Endothelial cell of umbilical vein (primary cell): ENCODE measurements around the gene IFNG. TPM values are rescaled to one million over a fixed set of nuclear protein-coding genes. Genes with fewer than 3 reads are reported as not detected.

Experiments
- BruUV-seq: library from RNA; stranded (reverse); fragments of 400-500 nt; replicated peaks from 2 replicates; lab custom pipeline; 2021; lab: Mats Ljungman, UMichigan
- CTCF ChIA-PET: fragments of 300-600, 350-600 bp; sonication (Branson Sonifier 250); formaldehyde crosslinking; loops from one replicate; lab custom pipeline; 2021; ENCODE audit warnings: antibody characterized with exemption, inconsistent platforms; lab: Charles Lee
- POLR2A ChIA-PET: fragments of 300-600, 350-600 bp; sonication (Branson Sonifier 250); formaldehyde crosslinking; loops from one replicate; lab custom pipeline; 2021; ENCODE audit warnings: antibody characterized with exemption, inconsistent platforms; lab: Charles Lee
- DNase-seq: peaks from one replicate; pipeline ENCODE4 v3.0.0-alpha.2; 2011; ENCODE audit warnings: low read depth, low spot score
- FAIRE-seq: peaks from 2 replicates; lab custom pipeline; 2011; peaks lifted over from hg19 to GRCh38; lab: Jason Lieb, UNC
- H2AFZ ChIP-seq: 2 replicates; pipeline ENCODE4 v1.6.0; 2012; ENCODE audit warnings: low read depth, low read length, control low read depth, inconsistent platforms
- H3K27ac ChIP-seq: 2 replicates; pipeline ENCODE4 v1.5.1; 2011; ENCODE audit warnings: low read depth, mild to moderate bottlenecking, control low read depth, low read length, moderate library complexity; ENCODE audit not compliant: insufficient read depth
- H3K27me3 ChIP-seq, 2 experiments: 2 replicates each; pipeline versions ENCODE4 v1.6.0 to v1.6.1; 2011; ENCODE audit warnings: low read length in 2 of 2, mixed read lengths in 1 of 2; ENCODE audit not compliant: control insufficient read depth in 2 of 2, insufficient read depth in 2 of 2
- H3K36me3 ChIP-seq, 2 experiments: 2 replicates in 1 of 2; 3 replicates in 1 of 2; pipeline ENCODE4 v1.5.1; 2011; ENCODE audit warnings: low read length in 2 of 2, mild to moderate bottlenecking in 1 of 2, moderate library complexity in 1 of 2; ENCODE audit not compliant: control insufficient read depth in 2 of 2, insufficient read depth in 2 of 2; ENCODE audit errors: extremely low read depth in 1 of 2
- H3K4me1 ChIP-seq: 3 replicates; pipeline ENCODE4 v1.5.1; 2011; ENCODE audit warnings: mild to moderate bottlenecking, low read length; ENCODE audit not compliant: control insufficient read depth, insufficient read depth; ENCODE audit errors: extremely low read depth
- H3K4me2 ChIP-seq: 2 replicates; pipeline ENCODE4 v1.6.1; 2011; ENCODE audit warnings: low read length, control low read depth, mixed read lengths; ENCODE audit not compliant: insufficient read depth
- H3K4me3 ChIP-seq, 3 experiments: fragments of 200-600 bp in 1 of 3; sonication (generic), shearing (Covaris generic) in 1 of 3; replicated peaks in 1 of 3; 2 replicates each; pipeline ENCODE4 v1.5.1; 2011 to 2016; ENCODE audit warnings: control low read depth in 3 of 3, low read length in 3 of 3, mild to moderate bottlenecking in 2 of 3, inconsistent platforms in 1 of 3, low read depth in 1 of 3, moderate library complexity in 1 of 3; ENCODE audit not compliant: insufficient read depth in 1 of 3
- H3K79me2 ChIP-seq: 2 replicates; pipeline ENCODE4 v1.6.0; 2012; ENCODE audit warnings: low read length, inconsistent platforms; ENCODE audit not compliant: control insufficient read depth, insufficient read depth
- H3K9ac ChIP-seq: replicated peaks from 2 replicates; pipeline ENCODE3; 2011; ENCODE audit warnings: low read length, control low read depth; ENCODE audit not compliant: insufficient read depth; ENCODE audit errors: extremely low read depth
- H3K9me1 ChIP-seq: replicated peaks from 3 replicates; pipeline ENCODE4 v1.6.0; 2011; ENCODE audit warnings: mild to moderate bottlenecking, low read length; ENCODE audit not compliant: control insufficient read depth, insufficient read depth; ENCODE audit errors: extremely low read depth
- H3K9me3 ChIP-seq: replicated peaks from 2 replicates; pipeline ENCODE4 v1.5.1; 2012; ENCODE audit warnings: low read length, inconsistent platforms; ENCODE audit not compliant: control insufficient read depth, insufficient read depth
- H4K20me1 ChIP-seq: replicated peaks from 2 replicates; pipeline ENCODE3; 2011; ENCODE audit warnings: mild to moderate bottlenecking, low read length; ENCODE audit not compliant: control insufficient read depth, insufficient read depth; ENCODE audit errors: extremely low read depth
- CTCF ChIP-seq, 2 donors: IDR thresholded peaks; 1 replicate in 1 of 2; 2 replicates in 1 of 2; pipeline ENCODE4 v1.5.1; 2011; ENCODE audit warnings: low read length in 2 of 2, mild to moderate bottlenecking in 2 of 2, moderate library complexity in 2 of 2, control low read depth in 1 of 2, inconsistent platforms in 1 of 2, low read depth in 1 of 2; ENCODE audit not compliant: insufficient read depth in 1 of 2; ENCODE audit errors: extremely low read depth in 1 of 2
- EZH2 ChIP-seq: IDR thresholded peaks from 2 replicates; pipeline ENCODE4 v1.6.1; 2012; ENCODE audit warnings: borderline replicate concordance, low read depth, mild to moderate bottlenecking, moderate library complexity, low read length, inconsistent platforms; ENCODE audit not compliant: severe bottlenecking
- FOS ChIP-seq: IDR thresholded peaks from 2 replicates; pipeline ENCODE4 v1.6.1; 2011; ENCODE audit warnings: mild to moderate bottlenecking, low read length, moderate library complexity, borderline replicate concordance; ENCODE audit not compliant: insufficient read depth
- GATA2 ChIP-seq: IDR thresholded peaks from 2 replicates; pipeline ENCODE4 v1.7.0; 2011; ENCODE audit warnings: low read depth, mild to moderate bottlenecking, moderate library complexity, mixed read lengths, low read length; ENCODE audit not compliant: insufficient read length, insufficient read depth
- JUN ChIP-seq: IDR thresholded peaks from 2 replicates; pipeline ENCODE4 v1.6.1; 2011; ENCODE audit warnings: borderline replicate concordance, low read depth; ENCODE audit not compliant: insufficient read length, insufficient read depth
- MAX ChIP-seq: IDR thresholded peaks from 2 replicates; pipeline ENCODE4 v1.6.1; 2011; ENCODE audit not compliant: insufficient read depth, insufficient read length
- MYC ChIP-seq: IDR thresholded peaks from one replicate; pipeline ENCODE4 v1.6.1; 2011; ENCODE audit warnings: mild to moderate bottlenecking, low read depth, low read length
- POLR2AphosphoS5 ChIP-seq: IDR thresholded peaks from 2 replicates; pipeline ENCODE4 v1.6.1; 2012; ENCODE audit warnings: low read depth, mild to moderate bottlenecking, control low read depth, low read length, moderate library complexity; ENCODE audit not compliant: insufficient read depth
- dilution Hi-C: fragments of 300-500 bp; cut with MboI; formaldehyde crosslinking; loops from one replicate; pipeline ENCODE4 v1.15.0; 2019; ENCODE audit warnings: low sequenced_read_pairs; ENCODE audit not compliant: extremely low pct_ligation_motif_present
- intact Hi-C: fragments of 100-400 bp; cut with micrococcal nuclease; formaldehyde crosslinking; loops from one replicate; pipeline ENCODE4 v1.10.0; 2022
- polyA plus RNA-seq, 4 experiments: library from polyadenylated mRNA; depleted of rRNA in 3 of 4; stranded (reverse) in 3 of 4; unstranded in 1 of 4; fragments of >200 nt; gene quantifications; 2 replicates each; pipeline versions ENCODE4 v1.2.1 to v1.2.3, GENCODE V29; 2011 to 2012; ENCODE audit warnings: missing spikeins in 1 of 4
- total RNA-seq: library from RNA; stranded (reverse); gene quantifications from 2 replicates; pipeline ENCODE4 v1.2.3, GENCODE V29; 2021

IFNG gene
- total and polyA plus RNA-seq, 2 donors (not counting 3 experiments of a cell fraction or from before 2014, with no cell fraction given), result not detected

GRCh38 chr12:68139941-68140340, 19.6 kb downstream of the IFNG start:
- TF ChIP-seq MYC (no peak), MAX (no peak)
- no TSS peak for BruUV-seq
- Histone ChIP-seq H3K27ac (no peak overlapping the region), H3K9ac (no peak overlapping the region), H3K9me1 (no peaks in the 10 kb centered on the region), H3K4me2 (no peak overlapping the region), H3K36me3 (no peaks in the 10 kb centered on the region), H3K9me3 (no peaks in the 10 kb centered on the region), H3K4me1 (no peaks in the 10 kb centered on the region), H3K79me2 (no peaks in the 10 kb centered on the region), H3K27me3 (no peaks in the 10 kb centered on the region), H2AFZ (no peak overlapping the region), H4K20me1 (no peaks in the 10 kb centered on the region), H3K4me3 (no peak overlapping the region)
- ChIA-PET CTCF (no interaction called here), POLR2A (no interaction called here)
- intact Hi-C loops, result no loop called here
- no peak for DNase-seq
- no peak for FAIRE-seq
- dilution Hi-C loops, result no loop called here

- Histone ChIP-seq H3K9me3 (no peaks in the 10 kb centered on the region), H3K27me3 (no peaks in the 10 kb centered on the region), H3K27ac (no peak overlapping the region), H3K4me3 (no peak overlapping the region), H3K4me1 (no peaks in the 10 kb centered on the region), H3K9ac (no peak overlapping the region), H3K36me3 (no peaks in the 10 kb centered on the region), H3K9me1 (no peaks in the 10 kb centered on the region), H4K20me1 (no peaks in the 10 kb centered on the region), H2AFZ (no peak overlapping the region), H3K4me2 (no peak overlapping the region), H3K79me2 (no peaks in the 10 kb centered on the region)
- intact Hi-C loops, result no loop called here
- no TSS peak for BruUV-seq
- CTCF ChIA-PET, result no interaction called here
- POLR2A ChIA-PET, result no interaction called here
- FAIRE-seq, result no peak
- no peak for DNase-seq
- TF ChIP-seq CTCF (IDR thresholded peaks at IDR 0.05; ENCODE audit: extremely low read depth in 1 of 2, insufficient read depth in 1 of 2, low read depth in 1 of 2, low read length in 2 of 2) (no peak), GATA2 (no peak), FOS (no peak), JUN (no peak), MAX (no peak), POLR2AphosphoS5 (no peak), EZH2 (no peak)
- dilution Hi-C loops, result no loop called here
Observed at GRCh38 chr12:68139001-68139400, 20.5 kb downstream of the IFNG start.
